HG03139 (cell line): ENCODE data around the gene ENTPD1.
"Not testable (repeated sequence)": the region's sequence is repeated elsewhere in the genome, so short reads cannot be mapped to it uniquely, and the experiment has no call there.

ENCODE experiments used
- ATAC-seq: cut with Tn5 transposase; IDR thresholded peaks from one replicate; pipeline ENCODE4 v1.9.1; 2021; ENCODE audit not compliant: unreplicated experiment

Gene ENTPD1

DNA sequence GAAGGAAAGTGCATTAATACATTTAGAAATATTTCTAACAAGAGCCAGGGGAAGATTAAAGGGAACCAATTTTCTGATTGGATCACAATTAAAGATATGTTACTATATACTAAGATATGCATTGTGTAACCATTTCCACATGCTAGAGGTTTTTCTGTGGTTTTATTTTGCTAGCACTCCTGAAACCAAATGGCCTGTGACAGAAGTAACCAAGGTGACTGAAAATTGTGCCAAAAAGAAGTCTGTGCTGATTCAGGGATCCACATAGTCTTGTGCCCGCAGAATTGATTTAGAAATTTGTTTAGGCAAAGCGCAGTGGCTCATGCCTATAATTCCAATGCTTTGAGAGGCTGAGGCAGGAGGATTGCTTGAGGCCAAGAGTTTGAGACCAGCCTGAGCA lies 153.6 kb downstream of the ENTPD1 start:
- no peak for ATAC-seq

DNA sequence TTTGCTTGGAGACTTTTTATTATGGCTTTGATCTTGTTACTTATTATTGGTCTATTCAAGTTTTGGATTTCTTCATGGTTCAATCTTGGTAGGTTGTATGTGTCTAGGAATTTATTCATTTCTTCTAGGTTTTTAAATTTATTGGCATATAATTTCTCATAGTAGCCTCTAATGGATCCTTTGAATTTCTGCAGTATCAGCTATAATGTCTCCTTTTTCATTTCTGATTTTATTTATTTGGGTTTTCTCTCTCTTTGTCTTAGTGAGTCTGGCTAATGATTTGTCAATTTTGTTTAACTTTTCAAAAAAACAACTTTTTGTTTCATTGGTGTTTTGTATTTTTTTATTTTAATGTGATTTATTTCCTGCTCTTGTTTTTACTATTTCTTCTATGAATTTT lies 160.1 kb downstream of the ENTPD1 start:
- not testable (repeated sequence) for ATAC-seq
